Hindlimb muscle (tissue), 1 donor: ENCODE results near the gene ZNF644. TPM values are rescaled to one million over a fixed set of nuclear protein-coding genes. Genes with fewer than 3 reads are reported as not detected.
"Not testable (repeated sequence)": the region's sequence is repeated elsewhere in the genome, so short reads cannot be mapped to it uniquely, and the experiment has no call there.

Source experiments
- DNase-seq: peaks from one replicate; pipeline ENCODE4 v3.0.0-alpha.2; 2013
- polyA plus RNA-seq: library from polyadenylated mRNA; unstranded; fragments of 120-200 nt; gene quantifications from one replicate; pipeline ENCODE4 v1.2.1, GENCODE V29; 2013; ENCODE audit not compliant: insufficient read length

Gene ZNF644
- polyA plus RNA-seq, 1 donor: 31.5 TPM

GRCh38 chr1:90977522-90977921, 44.3 kb downstream of the ZNF644 start:
- no peak for DNase-seq

GRCh38 chr1:90973897-90974798, 47.7 kb downstream of the ZNF644 start:
- DNase-seq: no peak

DNA sequence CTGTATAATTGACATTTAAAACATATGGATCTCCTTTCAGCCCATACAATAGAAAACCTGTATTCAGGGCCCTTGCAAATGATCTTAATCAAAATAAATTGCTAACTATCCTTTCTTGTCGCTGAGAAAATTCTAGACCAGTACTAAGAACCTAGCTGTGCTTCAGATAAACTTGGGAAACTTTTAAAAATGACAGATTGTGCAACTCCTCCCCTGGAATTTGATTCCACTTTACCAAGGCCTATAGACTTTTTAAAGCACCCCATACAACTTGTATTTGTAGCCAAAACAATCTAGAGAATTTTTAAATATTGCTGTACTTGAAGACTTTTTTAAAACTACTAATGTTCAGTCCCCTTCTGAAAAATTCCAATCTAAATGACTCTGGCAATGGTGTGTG, 51.6 kb downstream of the ZNF644 start:
- no peak for DNase-seq

DNA sequence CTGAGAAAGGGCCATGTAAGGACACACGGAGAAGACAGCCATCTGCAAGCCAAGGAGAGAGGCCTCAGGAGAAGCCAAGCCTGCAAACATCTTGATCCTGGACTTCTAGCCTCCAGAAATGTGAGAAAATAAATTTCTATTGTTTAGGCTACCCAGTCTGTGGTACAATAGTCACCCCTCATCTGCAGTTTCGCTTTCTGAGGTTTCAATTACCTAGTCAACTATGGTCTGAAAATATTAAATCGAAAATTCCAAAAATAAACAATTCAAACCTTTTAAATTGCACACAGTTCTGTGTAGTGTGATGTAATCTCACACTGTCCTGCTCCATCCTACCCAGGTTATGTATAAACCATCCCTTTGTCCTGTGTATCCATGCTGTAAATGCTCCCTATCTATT, 52.6 kb downstream of the ZNF644 start:
- no peak for DNase-seq

DNA sequence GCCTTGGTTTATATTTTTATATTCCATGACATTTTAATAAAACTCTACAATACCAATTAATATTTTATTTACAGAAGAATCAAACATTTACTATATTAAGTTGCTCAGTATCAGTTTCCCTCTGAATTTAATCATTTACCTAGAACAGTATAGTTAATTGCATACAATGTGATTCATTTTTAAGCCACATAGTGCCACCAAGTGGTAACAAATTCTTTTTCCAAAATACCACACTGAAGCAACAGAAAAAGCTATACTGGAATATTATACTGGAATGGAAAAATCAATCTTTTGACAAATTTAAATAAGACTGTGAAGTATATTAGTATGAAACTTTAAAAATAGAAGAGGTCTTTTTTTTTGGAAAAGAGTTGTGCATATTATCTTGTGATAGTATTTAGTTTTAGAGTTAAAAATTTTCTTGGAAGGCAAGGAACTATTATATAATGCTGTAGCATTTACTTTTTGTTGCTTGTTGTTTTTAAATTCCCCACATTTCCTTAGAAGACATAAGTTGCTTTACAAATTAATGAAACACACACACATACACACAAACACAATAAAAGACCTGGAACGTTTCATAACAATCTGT, 57.3 kb downstream of the ZNF644 start:
- no peak for DNase-seq

GRCh38 chr1:90963651-90964050, 58.2 kb downstream of the ZNF644 start:
- DNase-seq: no peak

- DNase-seq: no peak
These were observed 58.6 kb downstream of the ZNF644 start for GRCh38 chr1:90963236-90963635.

DNA sequence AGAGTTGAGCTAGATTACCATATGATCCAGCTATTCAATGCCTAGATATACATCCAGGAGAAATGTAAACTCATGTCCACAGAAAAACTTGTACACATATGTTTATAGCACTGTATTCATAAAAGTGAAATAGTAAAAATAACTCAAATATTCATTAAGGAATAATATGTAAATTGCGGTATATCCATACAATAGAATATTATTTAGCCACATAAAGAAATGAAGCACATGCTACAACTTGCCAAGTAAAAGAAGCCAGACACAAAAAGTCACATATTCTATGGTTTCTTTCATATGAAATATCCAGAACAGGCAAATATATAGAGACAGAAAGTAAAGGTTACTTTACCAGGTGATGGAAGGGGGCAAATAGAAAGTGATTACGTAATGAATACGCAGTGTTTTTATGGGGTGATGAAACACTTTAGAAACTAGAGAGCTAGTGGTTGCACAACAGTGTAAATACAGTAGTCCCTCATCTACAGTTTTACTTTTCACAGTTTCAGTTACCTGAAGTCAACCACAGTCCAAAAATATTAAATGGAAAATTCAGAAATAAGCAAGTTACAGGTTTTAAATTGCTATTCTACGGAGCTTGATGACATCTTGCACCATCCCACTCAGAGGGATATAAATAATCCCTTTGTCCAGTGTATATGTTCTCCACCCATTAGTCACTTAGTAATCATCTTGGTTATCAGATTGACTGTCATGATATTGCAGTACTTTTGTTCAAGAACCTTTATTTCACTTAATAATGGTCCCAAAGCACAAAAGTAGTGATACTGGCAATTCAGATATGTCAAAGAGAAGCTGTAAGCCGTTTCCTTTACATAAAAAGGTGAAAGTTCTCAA, 62.3 kb downstream of the ZNF644 start:
- DNase-seq: no peak

GRCh38 chr1:90957497-90957896, 64.3 kb downstream of the ZNF644 start:
- no peak for DNase-seq

GRCh38 chr1:90955769-90956168, 66.1 kb downstream of the ZNF644 start:
- no peak for DNase-seq

DNA sequence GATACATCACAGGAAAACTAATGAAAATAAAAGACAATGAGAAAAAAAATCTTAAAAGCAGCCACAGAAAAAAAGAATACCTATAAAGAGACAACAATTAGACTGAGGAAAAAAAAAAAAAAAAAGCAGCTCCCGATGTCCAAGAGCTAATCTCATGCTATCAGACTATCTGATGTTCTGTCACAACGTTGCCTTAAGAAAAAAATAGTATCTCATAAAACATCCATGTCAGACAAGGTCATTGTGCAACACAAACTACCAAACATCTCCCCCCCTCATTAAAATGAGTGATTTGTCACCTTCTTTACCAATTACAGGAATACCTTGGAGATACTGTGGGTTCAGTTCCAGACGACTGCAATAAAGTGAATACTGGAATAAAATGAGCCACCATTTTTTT, 68.9 kb downstream of the ZNF644 start:
- no peak for DNase-seq

GRCh38 chr1:90951009-90951408, 70.8 kb downstream of the ZNF644 start:
- DNase-seq: no peak

DNA sequence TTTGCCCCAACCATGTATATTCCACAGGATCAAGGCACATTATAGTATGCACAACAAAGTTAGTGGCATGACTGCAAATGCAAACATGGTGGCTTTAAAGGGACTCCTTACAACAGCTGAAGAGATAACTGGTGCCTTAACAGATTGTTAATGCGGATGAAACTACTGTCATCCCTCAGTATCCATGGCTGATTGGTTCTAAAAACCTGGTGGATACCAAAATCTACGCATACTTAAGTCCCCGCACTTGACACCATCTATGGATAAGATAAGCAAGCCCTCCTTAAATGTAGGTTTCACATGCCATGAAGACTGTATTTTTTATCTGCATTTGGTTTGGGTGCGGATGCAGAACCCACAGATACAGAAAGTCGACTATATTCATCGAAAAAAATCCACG, 73.5 kb downstream of the ZNF644 start:
- no peak for DNase-seq

DNA sequence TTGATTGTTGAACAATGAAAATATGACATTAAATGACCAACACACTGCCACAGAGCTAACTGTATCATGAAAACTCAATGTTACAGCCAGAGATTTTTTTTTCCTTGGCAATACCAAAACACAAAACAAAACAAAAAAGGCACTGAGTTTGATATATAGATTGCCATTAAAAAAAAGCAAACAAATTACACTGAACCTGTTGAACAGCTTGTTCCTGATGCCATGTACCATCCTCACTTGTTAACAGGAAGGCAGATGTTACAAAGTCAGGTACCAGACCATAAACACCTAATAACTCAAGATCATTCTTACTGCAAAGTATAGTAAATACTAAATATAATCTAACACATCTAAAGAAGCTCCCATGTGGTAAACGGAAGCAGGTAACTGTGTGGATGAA, 75.2 kb downstream of the ZNF644 start:
- DNase-seq: no peak

DNA sequence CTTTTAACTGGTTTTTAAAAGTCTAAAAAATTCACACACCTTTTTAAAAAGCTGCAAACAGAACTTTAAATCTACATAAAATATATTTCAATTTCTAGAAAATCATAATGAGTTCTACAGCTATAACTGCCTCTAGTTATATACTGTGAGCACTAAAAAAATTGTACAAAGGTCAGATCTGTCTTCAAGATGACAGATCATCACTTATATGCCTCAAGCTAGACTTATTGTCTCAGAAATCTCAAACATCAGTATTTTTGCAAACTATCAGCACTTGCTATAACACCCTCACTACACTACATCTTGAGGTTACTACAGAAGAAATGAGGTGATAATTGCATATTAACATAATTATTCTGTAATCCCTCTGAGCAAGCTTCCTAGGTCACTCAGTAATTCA, 76.5 kb downstream of the ZNF644 start:
- DNase-seq: no peak

GRCh38 chr1:90943966-90944365, 77.9 kb downstream of the ZNF644 start:
- no peak for DNase-seq

GRCh38 chr1:90940746-90941145, 81.1 kb downstream of the ZNF644 start:
- DNase-seq: no peak

GRCh38 chr1:90936731-90937130, 85.1 kb downstream of the ZNF644 start:
- DNase-seq: no peak

GRCh38 chr1:90936061-90936460, 85.8 kb downstream of the ZNF644 start:
- no peak for DNase-seq

- not testable (repeated sequence) for DNase-seq
These were observed 93.6 kb downstream of the ZNF644 start for GRCh38 chr1:90928231-90928630.

DNA sequence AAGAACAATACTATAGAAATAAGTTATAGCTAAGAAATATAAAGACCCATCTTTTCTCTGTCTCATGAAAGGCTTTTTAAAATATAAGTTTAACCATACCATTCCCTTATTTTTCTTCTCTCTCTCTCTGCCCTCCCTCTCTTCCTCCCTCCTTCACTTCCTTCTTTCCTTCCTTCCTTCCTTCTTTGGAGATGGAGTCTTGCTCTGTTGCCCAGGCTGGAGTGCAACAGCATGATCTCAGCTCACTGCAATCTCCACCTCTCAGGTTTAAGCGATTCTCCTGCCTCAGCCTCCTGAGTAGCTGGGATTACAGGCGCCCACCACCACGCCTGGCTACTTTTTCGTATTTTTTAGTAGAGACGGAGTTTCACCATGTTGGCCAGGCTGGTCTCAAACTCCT, 94.2 kb downstream of the ZNF644 start:
- not testable (repeated sequence) for DNase-seq

GRCh38 chr1:90926971-90927370, 94.9 kb downstream of the ZNF644 start:
- DNase-seq: no peak
